Stimulated activated CD4-positive, alpha-beta T cell treated with anti-CD3 and anti-CD28 coated beads, Interleukin-12 subunit alpha, Interleukin-12 subunit beta, amount 100 ng/mL, for 48 hours (primary cell): Measurements from ENCODE around the gene BBIP1.
A peak's percentile ranks its signal among the peaks of the same experiment; 100 is the strongest.
"Not testable (repeated sequence)": the region's sequence is repeated elsewhere in the genome, so short reads cannot be mapped to it uniquely, and the experiment has no call there.

ENCODE experiments used
- DNase-seq, 3 donors: peaks; one replicate each; pipeline ENCODE4 v3.0.0-alpha.2; 2020; ENCODE audit warnings: low read depth in 2 of 3, low spot score in 1 of 3

The BBIP1 gene

DNA sequence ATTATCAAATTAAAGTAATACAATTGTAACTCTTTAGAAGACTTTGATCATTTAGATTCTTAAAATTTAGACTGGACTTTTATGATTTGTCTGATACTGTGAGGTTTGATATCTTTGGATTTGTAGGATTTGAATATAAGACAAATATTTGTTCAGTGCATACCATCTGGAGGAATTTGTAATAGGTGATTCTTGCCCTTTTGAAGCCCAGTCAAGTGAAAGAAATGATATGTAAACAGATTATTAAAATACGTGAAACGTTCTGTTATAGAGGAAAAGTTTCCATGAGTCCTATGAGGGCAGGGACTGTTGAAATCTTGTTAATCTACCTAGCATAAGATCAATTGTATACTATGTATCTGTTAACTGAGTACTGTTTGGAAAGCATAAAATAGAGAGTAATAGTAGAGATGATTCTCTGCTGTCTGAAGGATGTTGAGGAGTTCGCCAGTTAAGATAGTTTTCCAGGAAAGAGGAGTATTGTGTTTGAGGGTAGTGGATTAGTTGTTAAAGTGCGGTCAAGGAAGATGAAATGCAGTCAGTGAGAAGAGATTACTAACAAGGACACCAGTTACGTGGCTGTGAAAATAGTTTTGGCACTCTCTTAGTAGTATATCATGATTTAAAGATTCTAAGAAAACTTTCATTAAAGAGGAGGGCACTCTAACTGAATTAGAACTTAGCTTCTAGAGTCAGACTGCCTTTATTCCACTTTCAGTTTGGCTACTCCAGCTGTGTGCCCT, 32.9 kb downstream of the BBIP1 start:
- DNase-seq, result no peak

DNA sequence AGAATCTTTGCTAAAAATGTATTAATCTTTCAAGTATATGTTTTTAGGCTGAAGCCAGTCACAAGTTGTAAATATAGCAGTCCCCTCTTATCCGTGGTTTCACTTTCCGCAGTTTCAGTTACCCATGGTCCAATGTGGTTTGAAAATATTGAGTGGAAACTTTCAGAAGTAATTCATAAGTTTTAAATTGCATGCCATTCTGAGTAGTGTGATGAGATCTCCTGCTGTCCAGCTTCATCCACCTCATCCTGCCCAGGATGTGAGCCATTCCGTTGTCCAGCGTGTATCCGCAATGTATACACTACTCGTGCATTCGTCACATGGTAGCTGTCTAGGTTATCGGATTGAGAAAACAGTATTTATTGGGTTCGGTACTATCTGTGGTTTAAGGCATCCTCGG, 35.1 kb downstream of the BBIP1 start:
- DNase-seq, result no peak

DNA sequence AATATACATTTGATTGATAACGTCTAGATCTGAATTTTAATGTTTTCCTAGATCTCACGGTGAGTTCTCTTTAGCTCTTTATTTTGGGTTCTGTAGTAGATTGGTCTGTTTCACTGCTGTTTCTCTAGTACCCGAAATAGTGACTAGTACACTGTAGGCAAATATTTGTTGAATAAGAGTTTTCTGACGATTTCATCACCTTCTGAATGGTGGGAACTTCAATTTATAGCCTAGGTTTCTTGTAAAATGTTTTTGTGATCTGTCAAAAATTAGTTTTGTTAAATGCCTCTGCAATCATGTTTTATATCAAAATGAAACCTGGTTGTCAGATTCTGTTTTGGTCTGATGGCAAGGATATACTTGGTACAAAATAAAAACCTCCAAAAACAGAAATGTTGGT, 37.1 kb downstream of the BBIP1 start:
- DNase-seq, result no peak

DNA sequence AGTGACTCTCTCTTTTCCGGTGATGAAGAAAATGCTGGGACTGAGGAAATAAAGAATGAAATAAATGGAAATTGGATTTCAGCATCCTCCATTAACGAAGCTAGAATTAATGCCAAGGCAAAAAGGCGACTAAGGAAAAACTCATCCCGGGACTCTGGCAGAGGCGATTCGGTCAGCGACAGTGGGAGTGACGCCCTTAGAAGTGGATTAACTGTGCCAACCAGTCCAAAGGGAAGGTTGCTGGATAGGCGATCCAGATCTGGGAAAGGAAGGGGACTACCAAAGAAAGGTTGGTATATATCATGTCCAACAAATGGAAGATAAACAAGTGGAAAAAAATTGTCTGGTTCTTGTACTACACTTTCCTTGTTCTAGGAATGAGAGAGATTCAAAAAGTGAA, 37.7 kb downstream of the BBIP1 start:
- no peak for DNase-seq

DNA sequence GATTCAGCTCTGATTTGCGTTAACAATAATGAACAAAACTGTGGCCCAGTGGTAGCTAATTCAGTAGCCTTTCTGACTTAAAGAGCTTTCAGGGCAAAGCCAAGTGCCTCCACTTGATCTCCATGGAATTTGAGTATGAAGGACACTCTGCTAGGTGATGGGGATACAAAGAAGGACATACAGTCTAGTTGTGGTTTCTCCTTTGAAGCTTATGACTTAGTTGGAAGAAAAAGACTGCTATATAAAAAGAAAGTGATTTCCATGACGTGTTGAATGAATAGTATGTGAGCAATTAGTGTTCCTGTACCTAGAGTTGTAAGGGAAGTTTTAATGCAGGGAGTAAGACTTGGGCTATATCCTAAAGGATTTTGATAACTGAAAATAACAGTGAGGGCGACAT, 39.0 kb downstream of the BBIP1 start:
- no peak for DNase-seq

DNA sequence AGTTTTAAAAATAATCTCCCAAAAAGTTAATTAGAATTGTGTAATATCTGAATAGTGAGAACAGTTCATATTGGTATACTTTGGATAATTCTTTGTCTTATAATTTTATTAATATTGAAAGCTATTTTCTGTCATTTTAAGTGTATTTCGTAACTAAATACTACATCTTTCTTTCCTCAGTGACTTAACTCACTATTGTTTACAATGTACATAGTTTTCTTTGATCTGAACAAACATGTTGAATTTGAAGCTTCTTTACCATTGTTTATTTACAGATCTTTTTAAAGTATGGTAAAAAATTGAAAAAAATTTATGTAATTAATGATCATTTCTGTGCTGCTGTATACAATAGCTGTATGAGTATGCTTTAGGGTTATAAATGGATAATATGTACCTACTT, 42.2 kb downstream of the BBIP1 start:
- DNase-seq, result no peak

DNA sequence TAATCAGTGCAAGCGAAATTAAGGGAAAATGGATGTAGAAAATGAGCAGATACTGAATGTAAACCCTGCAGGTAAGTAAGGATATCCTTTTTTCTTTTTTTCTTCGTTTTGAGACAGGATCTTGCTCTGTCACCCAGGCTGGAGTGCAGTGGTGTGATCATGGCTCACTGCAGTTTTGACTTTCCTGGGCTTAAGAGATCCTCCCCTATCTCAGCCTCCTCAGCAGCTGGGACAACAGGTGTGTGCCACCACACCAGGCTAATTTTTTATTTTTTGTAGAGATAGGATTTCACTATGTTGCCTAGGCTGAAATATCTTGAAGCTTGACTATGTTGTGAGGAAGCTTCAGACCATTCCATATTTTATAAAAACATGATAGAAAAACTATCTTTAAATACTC, 43.0 kb downstream of the BBIP1 start:
- no peak for DNase-seq

DNA sequence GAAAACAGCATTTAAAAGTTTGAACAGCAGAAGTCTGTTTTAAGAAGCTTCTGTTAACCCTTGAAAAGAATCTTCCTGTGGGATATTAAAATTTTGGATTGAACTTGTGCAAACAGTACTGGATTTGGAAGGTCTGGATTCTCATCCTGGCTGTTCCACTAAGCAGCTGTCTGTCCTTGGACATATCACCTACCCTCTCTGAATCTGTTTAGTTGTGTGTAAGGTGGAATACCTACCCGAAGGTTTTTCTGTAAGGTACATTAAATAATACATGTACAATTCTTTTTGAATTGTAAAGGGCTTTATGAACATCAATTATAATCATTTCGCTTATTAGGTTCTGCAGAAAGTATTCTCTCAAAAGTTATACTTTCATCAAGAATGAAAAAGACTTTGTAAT, 45.0 kb downstream of the BBIP1 start:
- DNase-seq, result no peak

DNA sequence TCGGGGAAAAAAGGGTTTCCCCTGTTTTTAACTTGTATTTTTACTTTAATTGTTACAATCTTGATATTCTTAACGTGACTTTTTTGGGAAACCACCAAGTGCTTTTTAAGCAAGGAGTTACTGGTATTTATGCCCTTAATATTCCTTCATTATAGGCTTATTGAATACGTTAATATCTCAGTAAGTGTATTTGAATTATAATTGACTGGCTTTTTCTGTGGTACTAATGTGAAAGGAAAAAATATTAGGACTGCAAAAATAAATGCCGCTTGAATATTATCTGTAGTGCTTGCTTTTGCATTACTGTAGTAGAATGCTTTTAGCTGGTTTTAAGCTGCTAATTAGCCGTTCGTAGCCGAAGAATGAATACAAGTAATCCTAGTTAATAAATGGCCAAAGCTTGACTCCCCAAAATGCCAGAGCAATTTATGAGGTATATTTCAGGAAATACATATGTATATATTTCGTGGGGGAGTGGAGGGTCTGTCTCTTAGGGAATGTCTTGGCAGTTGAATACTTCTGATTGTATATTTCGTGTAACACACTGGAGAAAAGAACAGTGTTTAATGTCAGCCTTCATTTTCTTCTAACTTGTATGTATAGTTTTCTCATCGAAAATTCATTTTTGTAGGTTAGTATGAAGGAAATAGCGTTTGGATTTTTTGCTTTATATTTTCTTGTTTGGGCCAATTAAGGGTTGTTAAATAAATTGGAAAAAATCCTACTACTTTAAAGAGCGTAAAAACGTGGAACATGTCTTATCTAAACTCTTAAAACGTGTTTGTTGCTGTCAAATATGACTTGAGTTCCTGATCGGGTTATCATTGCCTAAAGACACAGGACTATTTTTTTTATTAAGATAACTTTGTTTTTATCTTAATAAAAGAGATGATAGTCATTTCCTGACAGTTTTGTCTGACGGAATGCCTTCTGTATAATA, 45.7 kb downstream of the BBIP1 start:
- DNase-seq, result no peak

DNA sequence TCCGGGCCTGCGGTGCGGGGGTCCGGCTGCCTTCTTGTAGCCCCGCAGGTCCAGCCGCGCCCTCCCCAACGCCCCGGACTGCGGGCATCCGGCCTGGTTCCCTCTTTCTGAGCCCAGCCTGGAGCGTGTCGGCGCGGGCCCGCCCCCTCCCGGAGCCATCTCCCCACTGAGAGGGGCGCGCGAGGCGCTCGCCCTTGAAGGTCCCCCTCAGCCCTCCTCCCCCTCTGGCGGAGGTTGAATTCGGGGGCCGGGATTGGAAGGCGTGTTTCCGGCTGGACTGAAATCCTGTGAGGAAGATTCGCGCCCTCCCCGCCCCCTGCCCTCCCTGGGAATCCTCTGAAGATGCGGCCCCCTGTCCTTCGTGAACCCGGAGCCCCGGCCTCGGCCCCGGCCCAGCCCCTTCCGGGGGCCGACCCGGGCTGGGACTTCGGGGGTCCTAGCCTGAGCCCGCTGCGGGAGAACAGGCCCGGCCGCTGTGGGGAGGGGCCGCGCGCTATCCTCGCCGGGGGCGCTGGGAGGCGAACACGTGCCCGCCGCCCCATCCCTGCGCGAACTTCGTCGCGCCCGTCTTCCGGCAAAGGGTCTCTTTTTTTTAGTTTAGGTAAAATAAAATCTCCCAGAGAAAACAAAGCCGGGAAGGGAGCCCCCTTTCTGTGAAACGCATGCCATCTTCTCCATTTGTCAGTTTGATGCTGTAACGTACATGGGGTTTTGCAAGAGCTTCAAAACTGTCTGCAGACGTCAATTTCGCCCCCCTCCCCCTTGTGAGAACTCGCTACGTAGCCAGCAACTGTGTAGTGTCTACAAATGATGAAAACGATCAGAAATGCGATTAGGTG, 46.6 kb downstream of the BBIP1 start:
- DNase-seq, result peak; percentile 65 to 70 (median 66)

DNA sequence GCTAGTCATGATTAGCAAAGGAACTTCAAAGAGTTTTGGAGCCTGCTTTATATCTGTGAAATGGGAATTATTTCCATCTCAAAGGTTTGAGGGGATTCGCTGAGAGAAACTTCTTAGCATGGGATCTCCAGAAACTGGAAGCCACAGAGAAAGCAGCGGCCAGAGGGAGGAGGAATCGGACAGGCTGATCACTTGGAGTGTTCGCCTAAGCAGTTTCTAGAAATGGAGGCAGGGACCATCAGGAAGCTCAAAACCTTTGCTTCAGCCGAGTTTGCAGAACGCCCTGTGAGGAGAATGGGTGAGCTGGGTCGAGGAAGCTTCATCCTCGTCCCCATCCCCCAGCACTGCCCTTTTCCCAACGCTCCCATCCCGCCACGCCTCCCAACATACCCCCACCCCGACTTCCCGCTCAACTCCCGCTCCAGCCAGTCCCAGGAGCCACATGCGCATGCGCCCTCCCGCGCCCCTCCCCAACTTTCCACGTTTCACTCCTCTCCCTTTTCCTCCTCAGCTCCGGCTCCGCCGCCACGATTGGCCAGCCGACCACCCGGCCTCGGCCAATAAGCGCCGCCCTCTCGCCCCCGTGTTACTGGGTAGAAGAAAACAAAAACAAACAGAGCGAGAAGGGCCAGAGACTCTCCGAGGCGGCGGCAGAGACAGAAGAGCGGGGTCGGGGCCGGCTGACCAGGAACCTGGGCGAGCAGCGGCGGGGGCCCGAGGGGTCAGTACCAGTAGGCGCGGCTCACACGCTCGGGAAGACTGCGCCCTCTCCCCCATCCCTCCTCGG, 47.5 kb downstream of the BBIP1 start, which contains the start of gene PDCD4:
Gene PDCD4 (plus strand): TSS at position 631 of the 787 bp plus-strand sequence. CDS start 4,100 bp downstream, outside the sequence.
- DNase-seq, result peak; percentile 92 to 95 (median 93)

DNA sequence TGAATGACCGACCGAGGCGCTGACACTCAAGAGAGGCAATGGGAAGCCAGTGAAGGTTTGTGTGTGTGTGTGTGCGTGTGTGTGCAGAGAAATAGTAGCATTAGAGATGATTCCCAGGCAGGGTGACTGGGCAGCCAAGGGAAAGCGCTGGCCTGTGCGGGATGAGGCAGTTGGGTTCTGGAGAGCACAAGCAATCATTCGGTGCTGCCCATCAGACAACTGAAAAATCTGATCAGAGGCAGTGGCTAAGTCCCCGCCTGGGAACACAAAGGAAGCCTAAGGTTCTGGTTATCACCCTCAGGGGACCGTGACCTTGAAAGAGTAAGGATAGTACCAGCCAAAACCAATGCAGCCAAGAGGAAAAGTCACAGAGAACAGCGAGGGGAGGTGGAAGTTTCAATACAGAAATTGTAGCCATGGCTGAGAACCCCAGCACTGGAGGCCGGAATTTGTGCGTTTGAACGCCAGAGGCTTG, 48.1 kb downstream of the BBIP1 start:
- DNase-seq, result no peak

DNA sequence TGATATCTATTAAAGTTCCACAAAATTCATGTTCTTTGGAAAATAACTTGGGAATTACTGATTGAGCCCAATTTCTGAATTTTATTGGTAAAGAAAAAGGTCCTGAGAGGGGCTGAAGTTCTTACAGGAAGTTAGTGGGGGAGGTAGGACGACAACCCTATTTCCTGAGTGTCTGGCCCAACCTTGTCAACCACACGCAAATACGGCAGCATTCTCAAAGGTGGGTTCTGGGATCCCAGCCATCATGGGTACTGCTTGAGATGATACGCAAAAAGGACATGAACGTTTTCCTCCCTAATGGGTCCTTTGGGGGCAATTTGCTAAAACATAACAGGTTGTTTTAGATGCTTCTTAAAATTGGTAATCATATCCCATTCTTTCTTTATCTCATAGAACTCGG, 50.0 kb downstream of the BBIP1 start:
- no peak for DNase-seq

DNA sequence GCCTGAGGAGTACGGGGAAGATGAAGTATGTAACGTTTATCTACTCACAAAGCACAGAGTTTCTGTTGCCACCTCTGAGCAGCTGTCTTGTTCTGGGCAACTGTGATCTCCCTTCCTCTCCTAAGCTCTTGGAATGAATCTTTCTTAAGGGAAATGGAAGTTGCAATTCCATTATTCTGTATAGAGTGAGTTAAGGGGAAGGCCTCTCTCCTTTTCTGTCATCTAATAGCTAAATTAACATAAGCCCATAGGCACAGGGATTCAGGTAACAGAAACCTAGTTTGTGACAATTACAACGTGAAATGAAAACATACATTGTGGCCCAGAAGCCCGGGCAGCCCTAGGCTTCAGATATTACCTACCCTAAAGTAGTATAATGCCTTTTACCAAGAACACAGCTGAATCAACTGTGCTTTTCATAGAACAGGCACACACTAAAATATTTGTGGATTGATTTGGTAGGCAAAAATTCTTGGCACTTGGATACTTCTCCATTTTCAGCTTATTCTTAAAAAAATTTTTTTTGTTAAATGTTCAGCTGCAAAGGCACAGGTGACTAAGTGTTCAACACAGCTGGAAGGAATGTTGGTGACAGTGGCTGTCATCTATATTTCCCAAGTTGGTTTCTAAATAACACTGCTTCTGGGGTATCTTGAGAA, 51.0 kb downstream of the BBIP1 start:
- no peak for DNase-seq

DNA sequence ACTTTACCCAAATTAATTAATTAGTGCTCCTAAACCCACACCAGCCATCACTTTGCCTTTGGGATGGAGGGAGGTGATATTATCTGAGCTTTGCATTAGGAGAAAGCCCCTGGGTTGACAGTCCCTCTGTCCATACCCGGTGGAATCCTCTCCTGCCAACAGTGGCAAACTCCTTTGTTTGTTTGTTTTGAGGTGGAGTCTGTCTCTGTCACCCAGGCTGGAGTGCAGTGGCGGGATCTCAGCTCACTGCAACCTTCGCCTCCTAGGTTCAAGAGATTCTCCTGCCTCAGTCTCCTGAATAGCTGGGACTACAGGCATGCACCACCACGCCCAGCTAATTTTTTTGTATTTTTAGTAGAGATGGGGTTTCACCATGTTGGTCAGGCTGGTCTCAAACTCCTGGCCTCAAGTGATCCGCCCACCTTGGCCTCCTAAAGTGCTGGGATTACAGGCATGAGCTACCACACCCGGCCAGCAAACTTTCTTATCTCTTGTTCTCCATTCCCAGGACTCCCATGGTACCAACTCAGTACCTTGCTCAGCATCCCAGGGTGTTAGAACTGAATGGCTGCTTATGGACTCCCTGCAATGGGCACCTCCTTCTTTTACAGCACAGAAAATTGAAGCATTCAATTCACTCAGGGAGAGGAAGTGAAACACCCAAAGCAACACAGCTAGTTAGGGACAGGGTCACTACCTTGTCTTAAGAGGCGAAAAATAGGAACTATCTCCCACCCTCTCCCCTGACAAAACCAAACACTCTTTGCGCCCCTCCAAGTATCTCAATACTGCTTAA, 51.8 kb downstream of the BBIP1 start:
- DNase-seq, result not testable (repeated sequence)

DNA sequence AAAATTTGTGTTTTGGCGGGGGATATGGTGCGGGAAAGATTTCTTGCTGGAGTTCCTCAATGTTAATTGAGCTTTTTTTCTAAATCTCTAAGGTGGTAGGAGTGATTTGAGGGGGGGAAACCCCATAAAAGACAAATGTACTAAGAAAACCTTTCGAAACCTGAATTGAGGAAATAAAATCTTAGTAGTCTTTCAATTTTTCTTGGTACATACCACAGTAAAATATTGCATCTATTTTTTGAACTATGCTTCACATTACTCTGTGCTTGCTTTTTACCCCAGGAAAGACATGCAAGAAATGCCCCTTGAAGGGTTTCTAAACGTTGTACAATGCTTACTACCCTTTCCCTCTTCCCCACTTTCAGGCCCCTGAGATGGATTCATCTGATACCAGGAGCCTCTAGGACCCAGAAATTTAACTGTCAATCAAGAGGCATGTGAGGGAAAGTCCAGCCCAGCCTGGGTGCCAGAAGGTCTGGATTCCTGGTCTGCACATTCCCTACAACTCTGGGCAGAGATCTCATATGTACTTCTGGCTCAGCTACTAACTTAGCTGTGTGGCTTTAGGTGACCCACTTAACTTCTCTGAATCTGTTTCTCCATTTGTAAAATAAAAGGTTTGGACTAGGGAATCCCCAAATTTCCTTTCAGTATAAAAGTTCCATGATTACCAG, 53.0 kb downstream of the BBIP1 start:
- no peak for DNase-seq

DNA sequence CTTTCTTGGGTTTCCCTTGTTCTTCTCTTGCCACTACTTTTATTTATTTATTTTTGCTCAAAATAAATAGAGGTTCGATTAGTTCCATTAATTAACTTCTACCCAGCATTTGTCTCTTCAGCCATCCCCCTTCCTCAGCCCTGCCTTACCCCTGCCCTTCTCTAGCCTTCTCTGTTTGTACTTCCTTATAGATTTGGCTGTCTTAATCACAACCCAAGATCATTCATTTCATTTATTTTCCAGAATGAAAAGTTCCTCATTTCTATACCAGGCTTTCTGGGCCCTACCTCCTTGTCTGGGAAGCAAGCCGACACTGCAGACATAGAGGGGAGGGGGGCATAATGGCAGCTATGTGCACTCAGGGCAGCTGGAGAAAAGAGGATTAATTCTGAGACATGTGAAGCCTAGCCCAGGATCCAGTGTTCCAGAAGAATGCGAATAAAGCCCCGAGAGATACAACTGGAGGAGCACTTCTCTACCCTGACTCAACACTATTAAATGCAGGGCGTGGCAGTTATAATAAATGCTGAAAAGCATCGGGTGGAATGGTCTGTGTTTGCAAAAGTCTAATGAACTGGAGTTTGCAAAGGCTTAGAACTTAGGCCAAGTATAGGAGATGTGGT, 53.7 kb downstream of the BBIP1 start:
- no peak for DNase-seq

DNA sequence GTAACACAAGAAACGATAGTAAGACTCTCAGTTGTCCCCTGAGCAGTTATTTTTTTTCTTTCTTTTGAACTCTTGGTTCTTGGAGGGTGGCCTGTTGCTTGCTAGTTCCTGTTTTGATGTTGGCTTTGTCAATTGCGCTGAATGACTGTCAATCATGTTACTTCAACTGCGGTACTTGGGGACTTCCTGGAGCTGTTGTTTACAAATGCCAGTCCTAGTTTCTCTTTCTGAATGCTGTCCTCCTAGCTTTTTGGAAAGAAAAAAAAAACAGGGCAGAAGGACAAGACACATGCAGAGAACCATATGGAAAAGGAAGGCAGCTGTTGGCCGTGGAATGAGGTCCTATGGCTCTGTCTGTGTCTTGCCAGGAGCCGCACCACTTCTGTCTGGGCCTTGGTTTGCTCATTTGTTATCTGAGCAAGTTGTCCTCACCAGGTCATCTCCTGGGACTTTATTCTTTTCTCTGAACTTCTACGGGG, 54.3 kb downstream of the BBIP1 start:
- no peak for DNase-seq
